HCT116 (cell line): Measurements from ENCODE around the gene MRPL49.

ENCODE experiments used
- EZH2 ChIP-seq: fragments of 200-600 bp; sonication (generic); IDR thresholded peaks from 2 replicates; pipeline ENCODE4 v1.6.1; 2017; ENCODE audit warnings: antibody characterized with exemption, mixed run types
- EZH2phosphoT487 ChIP-seq: fragments of 200-600 bp; IDR thresholded peaks from 2 replicates; pipeline ENCODE4 v1.6.1; 2018; ENCODE audit warnings: antibody characterized with exemption, borderline replicate concordance
- POLR2A ChIP-seq: IDR thresholded peaks from 2 replicates; pipeline ENCODE4 v1.7.0; 2011; ENCODE audit warnings: borderline replicate concordance; ENCODE audit not compliant: insufficient read depth, insufficient read length; ENCODE audit errors: extremely low read depth
- POLR2AphosphoS5 ChIP-seq: IDR thresholded peaks from 2 replicates; pipeline ENCODE4 v1.6.1; 2011; ENCODE audit warnings: mild to moderate bottlenecking, low read depth, low read length, moderate library complexity
- RAD21 ChIP-seq: IDR thresholded peaks from 2 replicates; pipeline ENCODE4 v1.6.1; 2012; ENCODE audit warnings: low read depth, mild to moderate bottlenecking
- SRF ChIP-seq: IDR thresholded peaks from 2 replicates; pipeline ENCODE4 v1.6.1; 2012; ENCODE audit warnings: low read depth
- ZNF274 ChIP-seq: fragments of 200-500 bp; sonication (Bioruptor generic); IDR thresholded peaks from 2 replicates; pipeline ENCODE4 v1.6.1; 2014; ENCODE audit warnings: mild to moderate bottlenecking, low read depth, low read length, inconsistent platforms
- TF ChIP-seq, protein P1 (sequence below), 3 experiments: fragments of 200-600 bp in 1 of 3; sonication (generic) in 1 of 3; IDR thresholded peaks in 2 of 3; conservative IDR thresholded peaks in 1 of 3; 2 replicates each; pipeline ENCODE4 v1.5.1; 2012 to 2017; ENCODE audit warnings: low read depth in 2 of 3, low read length in 2 of 3, antibody characterized with exemption in 1 of 3, borderline replicate concordance in 1 of 3, control low read depth in 1 of 3, mild to moderate bottlenecking in 1 of 3, mixed read lengths in 1 of 3, mixed run types in 1 of 3, moderate library complexity in 1 of 3; ENCODE audit not compliant: insufficient read depth in 1 of 3
- TF ChIP-seq, protein P2 (sequence below): IDR thresholded peaks from 2 replicates; pipeline ENCODE4 v1.6.1; 2012

DNA sequence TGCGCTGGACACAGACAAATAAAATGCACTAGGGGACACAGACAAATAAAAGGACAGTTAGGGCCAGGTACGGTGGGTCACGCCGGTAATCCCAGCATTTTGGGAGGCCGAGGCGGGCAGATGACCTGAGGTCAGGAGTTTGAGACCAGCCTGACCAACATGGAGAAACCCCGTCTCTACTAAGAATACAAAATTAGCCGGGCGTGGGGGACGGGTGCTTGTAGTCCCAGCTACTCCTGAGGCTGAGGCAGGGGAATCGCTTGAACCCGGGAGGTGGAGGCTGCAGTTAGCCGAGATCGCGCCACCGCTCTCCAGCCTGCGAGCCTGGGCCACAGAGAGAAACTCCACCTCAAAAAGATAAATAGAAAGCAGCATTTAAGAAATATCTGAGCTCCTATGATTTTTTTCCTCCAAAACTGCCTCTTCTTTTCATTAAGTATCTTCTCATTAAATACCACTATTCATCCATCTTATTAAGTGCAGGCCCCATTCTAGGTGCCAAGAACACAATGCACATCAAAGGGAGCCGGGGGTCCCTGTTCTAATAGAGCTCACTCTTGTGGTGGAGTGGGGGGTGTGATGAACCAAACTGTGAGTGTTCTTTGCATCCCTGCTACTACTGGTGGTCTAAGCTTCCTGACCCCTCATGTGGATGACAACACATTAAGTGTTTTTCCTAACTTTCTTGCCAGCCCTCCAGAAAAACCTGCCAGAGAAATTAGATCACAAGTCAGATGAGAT is 3.9 kb upstream of the MRPL49 start:
- TF ChIP-seq, protein P1, sequence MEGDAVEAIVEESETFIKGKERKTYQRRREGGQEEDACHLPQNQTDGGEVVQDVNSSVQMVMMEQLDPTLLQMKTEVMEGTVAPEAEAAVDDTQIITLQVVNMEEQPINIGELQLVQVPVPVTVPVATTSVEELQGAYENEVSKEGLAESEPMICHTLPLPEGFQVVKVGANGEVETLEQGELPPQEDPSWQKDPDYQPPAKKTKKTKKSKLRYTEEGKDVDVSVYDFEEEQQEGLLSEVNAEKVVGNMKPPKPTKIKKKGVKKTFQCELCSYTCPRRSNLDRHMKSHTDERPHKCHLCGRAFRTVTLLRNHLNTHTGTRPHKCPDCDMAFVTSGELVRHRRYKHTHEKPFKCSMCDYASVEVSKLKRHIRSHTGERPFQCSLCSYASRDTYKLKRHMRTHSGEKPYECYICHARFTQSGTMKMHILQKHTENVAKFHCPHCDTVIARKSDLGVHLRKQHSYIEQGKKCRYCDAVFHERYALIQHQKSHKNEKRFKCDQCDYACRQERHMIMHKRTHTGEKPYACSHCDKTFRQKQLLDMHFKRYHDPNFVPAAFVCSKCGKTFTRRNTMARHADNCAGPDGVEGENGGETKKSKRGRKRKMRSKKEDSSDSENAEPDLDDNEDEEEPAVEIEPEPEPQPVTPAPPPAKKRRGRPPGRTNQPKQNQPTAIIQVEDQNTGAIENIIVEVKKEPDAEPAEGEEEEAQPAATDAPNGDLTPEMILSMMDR (IDR thresholded peaks at IDR 0.05 in 2 of 3, conservative IDR thresholded peaks at IDR 0.05 in 1 of 3; ENCODE audit: borderline replicate concordance in 1 of 3, insufficient read depth in 1 of 3, low read depth in 2 of 3, low read length in 2 of 3), result no peak
- TF ChIP-seq EZH2 (no peak), POLR2A (no peak), POLR2AphosphoS5 (no peak), ZNF274 (no peak), RAD21 (no peak), SRF (no peak), EZH2phosphoT487 (no peak)
- TF ChIP-seq, protein P2, sequence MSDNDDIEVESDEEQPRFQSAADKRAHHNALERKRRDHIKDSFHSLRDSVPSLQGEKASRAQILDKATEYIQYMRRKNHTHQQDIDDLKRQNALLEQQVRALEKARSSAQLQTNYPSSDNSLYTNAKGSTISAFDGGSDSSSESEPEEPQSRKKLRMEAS, result no peak
